Measurements from ENCODE around the gene SHISAL1. TPM values are rescaled to one million over a fixed set of nuclear protein-coding genes. Genes with fewer than 3 reads are reported as not detected.

Gene SHISAL1
- total RNA-seq, 1 donor from 2014 or later = 6.5 TPM

DNA sequence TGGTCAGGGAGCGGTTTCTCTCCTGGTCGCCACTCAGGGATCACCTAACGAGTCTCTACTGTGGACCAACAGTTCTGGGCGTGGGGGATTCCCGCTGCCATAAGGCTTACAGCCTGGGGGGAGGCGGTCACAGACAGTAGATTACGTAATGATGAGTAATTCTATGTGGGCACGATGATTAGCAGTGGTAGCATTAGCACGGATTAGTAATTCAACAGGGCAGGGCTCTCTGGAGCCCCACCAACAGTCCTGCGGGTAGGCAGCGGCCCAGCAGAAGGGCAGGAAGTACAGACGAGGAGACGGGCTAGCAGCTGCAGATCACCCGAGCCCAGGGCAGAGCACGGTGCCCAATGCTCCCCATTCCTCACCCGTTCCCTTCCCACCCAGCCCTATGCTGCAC, 3.6 kb downstream of the SHISAL1 start:
- Mint-ChIP-seq H3K27ac (ENCODE audit: unreplicated experiment) (no peak overlapping the region), H3K9me3 (ENCODE audit: unreplicated experiment) (no peaks in the 10 kb centered on the region), H3K4me1 (ENCODE audit: unreplicated experiment) (no peaks in the 10 kb centered on the region), H3K27me3 (ENCODE audit: unreplicated experiment) (peaks cover 5% of the 10 kb centered on the region), H3K4me3 (ENCODE audit: unreplicated experiment) (no peak overlapping the region), H3K36me3 (ENCODE audit: low read depth, unreplicated experiment) (peaks cover 8% of the 10 kb centered on the region)
- TF ChIP-seq, protein P1, sequence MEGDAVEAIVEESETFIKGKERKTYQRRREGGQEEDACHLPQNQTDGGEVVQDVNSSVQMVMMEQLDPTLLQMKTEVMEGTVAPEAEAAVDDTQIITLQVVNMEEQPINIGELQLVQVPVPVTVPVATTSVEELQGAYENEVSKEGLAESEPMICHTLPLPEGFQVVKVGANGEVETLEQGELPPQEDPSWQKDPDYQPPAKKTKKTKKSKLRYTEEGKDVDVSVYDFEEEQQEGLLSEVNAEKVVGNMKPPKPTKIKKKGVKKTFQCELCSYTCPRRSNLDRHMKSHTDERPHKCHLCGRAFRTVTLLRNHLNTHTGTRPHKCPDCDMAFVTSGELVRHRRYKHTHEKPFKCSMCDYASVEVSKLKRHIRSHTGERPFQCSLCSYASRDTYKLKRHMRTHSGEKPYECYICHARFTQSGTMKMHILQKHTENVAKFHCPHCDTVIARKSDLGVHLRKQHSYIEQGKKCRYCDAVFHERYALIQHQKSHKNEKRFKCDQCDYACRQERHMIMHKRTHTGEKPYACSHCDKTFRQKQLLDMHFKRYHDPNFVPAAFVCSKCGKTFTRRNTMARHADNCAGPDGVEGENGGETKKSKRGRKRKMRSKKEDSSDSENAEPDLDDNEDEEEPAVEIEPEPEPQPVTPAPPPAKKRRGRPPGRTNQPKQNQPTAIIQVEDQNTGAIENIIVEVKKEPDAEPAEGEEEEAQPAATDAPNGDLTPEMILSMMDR (IDR thresholded peaks at IDR 0.05; ENCODE audit: unreplicated experiment) = no peak
- DNase-seq (ENCODE audit: low spot score) = no peak

DNA sequence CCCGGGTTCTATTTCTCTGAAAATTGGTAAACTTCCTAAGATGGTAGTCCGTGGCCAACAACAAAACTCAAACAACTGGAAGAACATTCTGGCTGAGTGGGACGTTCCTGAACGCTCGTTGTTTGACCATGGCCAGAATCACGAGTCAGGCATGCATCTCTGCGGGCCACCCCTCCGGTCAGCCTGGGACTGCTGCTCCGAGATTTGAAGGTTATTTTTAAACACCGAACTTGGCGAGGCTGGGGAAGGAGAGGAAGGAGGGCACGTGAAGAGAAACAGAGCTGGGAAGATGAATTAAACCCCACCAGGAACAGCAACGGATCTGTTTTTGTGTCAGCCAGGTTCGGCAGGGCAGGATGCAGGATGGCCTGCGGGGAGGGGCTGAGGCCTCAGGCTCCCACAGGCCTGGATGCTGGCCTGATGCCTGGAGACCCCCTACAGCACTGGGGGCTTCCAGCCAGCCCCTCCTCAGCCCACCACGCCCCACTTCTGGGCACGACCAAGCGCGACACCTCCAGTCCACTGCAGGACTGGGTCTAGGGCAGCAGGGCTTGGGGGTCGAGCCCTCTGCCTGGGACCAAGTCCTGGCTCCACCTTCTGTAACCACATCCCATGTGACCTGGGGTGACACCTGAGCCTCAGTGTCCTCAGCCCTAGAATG, 5.1 kb downstream of the SHISAL1 start:
- peaks cover 8% of the 10 kb centered on the region for H3K36me3 Mint-ChIP-seq (ENCODE audit: low read depth, unreplicated experiment)
- no peak overlapping the region for H3K4me3 Mint-ChIP-seq (ENCODE audit: unreplicated experiment)
- H3K9me3 Mint-ChIP-seq (ENCODE audit: unreplicated experiment) = no peaks in the 10 kb centered on the region
- no peak overlapping the region for H3K27ac Mint-ChIP-seq (ENCODE audit: unreplicated experiment)
- TF ChIP-seq, protein P1 (IDR thresholded peaks at IDR 0.05; ENCODE audit: unreplicated experiment) = no peak
- no peaks in the 10 kb centered on the region for H3K4me1 Mint-ChIP-seq (ENCODE audit: unreplicated experiment)
- no peak for DNase-seq (ENCODE audit: low spot score)
- H3K27me3 Mint-ChIP-seq (ENCODE audit: unreplicated experiment) = peaks cover 8% of the 10 kb centered on the region

DNA sequence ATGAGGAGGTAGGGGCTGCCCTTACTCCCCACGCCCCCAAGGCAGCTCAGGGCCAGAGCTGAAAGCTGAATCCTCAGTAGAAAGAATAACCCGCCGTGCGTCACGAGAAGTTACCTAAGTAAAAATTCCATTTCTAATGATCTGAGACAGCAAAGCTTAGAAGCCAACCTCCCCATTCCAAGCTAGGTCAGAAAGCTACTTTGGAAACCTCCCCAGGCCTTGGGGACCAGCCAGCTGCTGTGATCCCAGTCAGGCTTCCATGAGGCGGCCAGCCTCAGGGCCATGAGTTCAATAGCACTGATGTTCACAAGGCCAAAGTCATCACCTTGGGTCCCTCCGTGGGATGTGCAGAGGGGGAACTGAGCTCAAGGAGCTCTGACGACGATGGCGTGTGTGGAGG, 6.9 kb downstream of the SHISAL1 start:
- no peak overlapping the region for H3K27ac Mint-ChIP-seq (ENCODE audit: unreplicated experiment)

DNA sequence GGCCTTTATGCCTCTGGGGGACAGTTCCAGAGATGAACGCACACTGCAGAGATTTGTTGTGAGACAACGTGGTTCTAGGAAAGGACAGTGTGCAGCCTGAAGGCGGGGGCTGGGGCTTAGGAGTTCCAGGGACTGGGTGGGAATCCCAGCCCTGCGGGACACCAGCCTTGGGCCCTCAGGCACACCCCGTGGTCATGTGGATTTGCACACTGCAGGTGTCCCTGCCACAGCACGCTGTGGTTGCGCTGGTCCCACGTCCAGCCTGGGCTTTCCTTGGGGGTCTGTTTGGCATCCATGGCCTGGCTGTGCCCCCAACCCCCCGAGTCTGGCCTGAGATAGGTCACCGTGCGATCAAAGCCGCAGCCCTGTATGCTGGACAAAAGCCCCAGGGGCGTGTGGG, 7.3 kb downstream of the SHISAL1 start:
- Mint-ChIP-seq H3K4me1 (ENCODE audit: unreplicated experiment) (no peaks in the 10 kb centered on the region), H3K27me3 (ENCODE audit: unreplicated experiment) (peaks cover 12% of the 10 kb centered on the region), H3K36me3 (ENCODE audit: low read depth, unreplicated experiment) (peaks cover 11% of the 10 kb centered on the region), H3K27ac (ENCODE audit: unreplicated experiment) (no peak overlapping the region), H3K4me3 (ENCODE audit: unreplicated experiment) (no peak overlapping the region), H3K9me3 (ENCODE audit: unreplicated experiment) (no peaks in the 10 kb centered on the region)
- DNase-seq (ENCODE audit: low spot score) = no peak
- TF ChIP-seq, protein P1 (IDR thresholded peaks at IDR 0.05; ENCODE audit: unreplicated experiment) = no peak

More for the DNA sequence above, 6.9 kb downstream of the SHISAL1 start:
- Mint-ChIP-seq H3K4me3 (ENCODE audit: unreplicated experiment) (no peak overlapping the region), H3K4me1 (ENCODE audit: unreplicated experiment) (no peaks in the 10 kb centered on the region), H3K27me3 (ENCODE audit: unreplicated experiment) (peaks cover 12% of the 10 kb centered on the region), H3K9me3 (ENCODE audit: unreplicated experiment) (no peaks in the 10 kb centered on the region), H3K36me3 (ENCODE audit: low read depth, unreplicated experiment) (peaks cover 11% of the 10 kb centered on the region)
- TF ChIP-seq, protein P1 (IDR thresholded peaks at IDR 0.05; ENCODE audit: unreplicated experiment) = no peak
- no peak for DNase-seq (ENCODE audit: low spot score)

DNA sequence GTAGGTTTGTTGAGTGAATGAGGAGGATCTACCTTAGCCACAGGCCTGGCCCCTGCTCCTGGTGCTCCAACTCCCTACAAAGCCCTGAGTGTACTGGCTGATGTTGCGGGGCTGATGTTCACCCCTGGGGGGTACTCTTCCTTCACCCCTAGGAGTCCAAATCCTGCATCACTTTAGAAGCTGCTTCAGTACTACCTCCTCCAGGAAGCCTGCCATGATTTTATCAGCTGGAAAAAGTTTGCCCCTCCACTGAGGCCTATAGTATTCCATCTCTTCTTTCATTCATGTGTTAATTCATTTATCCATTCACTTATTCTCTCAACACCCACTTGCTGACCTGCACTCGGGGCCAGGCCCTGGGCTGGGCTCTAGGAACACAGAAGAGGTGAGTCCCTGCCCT, 7.8 kb downstream of the SHISAL1 start:
- no peak overlapping the region for H3K4me3 Mint-ChIP-seq (ENCODE audit: unreplicated experiment)
- DNase-seq (ENCODE audit: low spot score) = no peak
- H3K27ac Mint-ChIP-seq (ENCODE audit: unreplicated experiment) = no peak overlapping the region
- H3K4me1 Mint-ChIP-seq (ENCODE audit: unreplicated experiment) = no peaks in the 10 kb centered on the region
- peaks cover 13% of the 10 kb centered on the region for H3K27me3 Mint-ChIP-seq (ENCODE audit: unreplicated experiment)
- TF ChIP-seq, protein P1 (IDR thresholded peaks at IDR 0.05; ENCODE audit: unreplicated experiment) = no peak
- H3K36me3 Mint-ChIP-seq (ENCODE audit: low read depth, unreplicated experiment) = peaks cover 11% of the 10 kb centered on the region
- no peaks in the 10 kb centered on the region for H3K9me3 Mint-ChIP-seq (ENCODE audit: unreplicated experiment)

Data from endothelial cell (in vitro differentiated cells).